Calu3 (cell line): ENCODE data around the gene CAMK1D. TPM values are rescaled to one million over a fixed set of nuclear protein-coding genes. Genes with fewer than 3 reads are reported as not detected.

Experiments
- BruUV-seq: library from RNA; stranded (reverse); fragments of 400-500 nt; replicated peaks from 2 replicates; lab custom pipeline; 2021; lab: Mats Ljungman, UMichigan
- CTCF ChIA-PET: fragments of 300-600 bp; sonication (Branson Sonifier 250); formaldehyde crosslinking; loops from one replicate; lab custom pipeline; 2022; ENCODE audit warnings: antibody characterized with exemption; lab: Charles Lee
- DNase-seq: peaks from one replicate; pipeline ENCODE4 v3.0.0; 2022
- H3K27ac Mint-ChIP-seq: one replicate; pipeline ENCODE4 v1.8.0; 2022; ENCODE audit warnings: mixed read lengths; ENCODE audit not compliant: unreplicated experiment
- H3K27me3 Mint-ChIP-seq: one replicate; pipeline ENCODE4 v1.8.0; 2022; ENCODE audit warnings: mixed read lengths; ENCODE audit not compliant: unreplicated experiment
- H3K36me3 Mint-ChIP-seq: one replicate; pipeline ENCODE4 v1.8.0; 2022; ENCODE audit warnings: mild to moderate bottlenecking, moderate library complexity, mixed read lengths; ENCODE audit not compliant: insufficient read depth, unreplicated experiment
- H3K4me1 Mint-ChIP-seq: one replicate; pipeline ENCODE4 v1.8.0; 2022; ENCODE audit warnings: mild to moderate bottlenecking, low read depth, mixed read lengths; ENCODE audit not compliant: unreplicated experiment
- H3K4me3 Mint-ChIP-seq: one replicate; pipeline ENCODE4 v1.8.0; 2022; ENCODE audit warnings: mild to moderate bottlenecking, low read depth, moderate library complexity, mixed read lengths; ENCODE audit not compliant: unreplicated experiment
- H3K9me3 Mint-ChIP-seq: one replicate; pipeline ENCODE4 v1.8.0; 2022; ENCODE audit warnings: low read depth, mixed read lengths; ENCODE audit not compliant: unreplicated experiment
- CTCF ChIP-seq: fragments of 200-600 bp; IDR thresholded peaks from one replicate; pipeline ENCODE4 v1.8.0; 2022; ENCODE audit warnings: antibody characterized with exemption; ENCODE audit not compliant: unreplicated experiment
- intact Hi-C: fragments of 100-400 bp; cut with micrococcal nuclease; formaldehyde crosslinking; loops from one replicate; pipeline ENCODE4 v1.10.0; 2022; ENCODE audit not compliant: unreplicated experiment
- total RNA-seq: library from RNA; stranded (reverse); gene quantifications from 2 replicates; pipeline ENCODE4 v1.2.3, GENCODE V29; 2022

CAMK1D gene
- total RNA-seq, 1 experiment from 2014 or later, result 2.6 TPM

- TF ChIP-seq CTCF, result no peak
- no TSS peak for BruUV-seq
Observed at GRCh38 chr10:12650122-12650521, 300.8 kb downstream of the CAMK1D start.

GRCh38 chr10:12650538-12651298 lies 301.4 kb downstream of the CAMK1D start:
- no peak for TF ChIP-seq CTCF
- H3K27ac Mint-ChIP-seq, result no peak overlapping the region
- no TSS peak for BruUV-seq
- H3K9me3 Mint-ChIP-seq, result no peaks in the 10 kb centered on the region
- DNase-seq, result no peak
- no peaks in the 10 kb centered on the region for H3K4me1 Mint-ChIP-seq
- H3K27me3 Mint-ChIP-seq, result peaks cover 58% of the 10 kb centered on the region
- CTCF ChIA-PET, result interaction anchor here (0.6 kb wide), 1 partner anchor 129 kb away, joined by 3 read pairs; no protein-coding TSS in a partner anchor
- intact Hi-C loops, result loop anchor here (10.0 kb wide), 1 partner anchor 296 kb away; no protein-coding TSS in a partner anchor
- H3K36me3 Mint-ChIP-seq, result no peaks in the 10 kb centered on the region
- H3K4me3 Mint-ChIP-seq, result no peak overlapping the region

More at GRCh38 chr10:12650122-12650521, 300.8 kb downstream of the CAMK1D start:
- DNase-seq, result no peak
- no peaks in the 10 kb centered on the region for H3K4me1 Mint-ChIP-seq
- no peaks in the 10 kb centered on the region for H3K9me3 Mint-ChIP-seq
- CTCF ChIA-PET, result no interaction called here
- H3K27me3 Mint-ChIP-seq, result peaks cover 57% of the 10 kb centered on the region
- no peaks in the 10 kb centered on the region for H3K36me3 Mint-ChIP-seq
- no peak overlapping the region for H3K27ac Mint-ChIP-seq
- no peak overlapping the region for H3K4me3 Mint-ChIP-seq
- intact Hi-C loops, result loop anchor here (10.0 kb wide), 1 partner anchor 295 kb away; no protein-coding TSS in a partner anchor

GRCh38 chr10:12655940-12656339 lies 306.6 kb downstream of the CAMK1D start:
- Mint-ChIP-seq H3K27ac (no peak overlapping the region), H3K4me1 (no peaks in the 10 kb centered on the region), H3K27me3 (peaks cover 65% of the 10 kb centered on the region), H3K36me3 (no peaks in the 10 kb centered on the region), H3K9me3 (no peaks in the 10 kb centered on the region), H3K4me3 (no peak overlapping the region)
- CTCF ChIA-PET, result interaction anchor here (0.6 to 1.9 kb wide), 14 partner anchors 10 to 395 kb away, joined by 3 to 27 read pairs (median 3); no protein-coding TSS in a partner anchor
- no peak for TF ChIP-seq CTCF
- no TSS peak for BruUV-seq
- DNase-seq, result no peak
- intact Hi-C loops, result loop anchor here (1.0 to 10.0 kb wide), 2 partner anchors 301 to 392 kb away; no protein-coding TSS in a partner anchor

GRCh38 chr10:12656518-12657142 lies 307.3 kb downstream of the CAMK1D start:
- no peaks in the 10 kb centered on the region for H3K36me3 Mint-ChIP-seq
- intact Hi-C loops, result loop anchor here (1.0 to 10.0 kb wide), 2 partner anchors 302 to 392 kb away; no protein-coding TSS in a partner anchor
- no peak for TF ChIP-seq CTCF
- no peak overlapping the region for H3K27ac Mint-ChIP-seq
- no TSS peak for BruUV-seq
- CTCF ChIA-PET, result interaction anchor here (0.6 to 1.9 kb wide), 16 partner anchors 10 to 877 kb away, joined by 3 to 27 read pairs (median 3); no protein-coding TSS in a partner anchor
- H3K9me3 Mint-ChIP-seq, result no peaks in the 10 kb centered on the region
- H3K4me1 Mint-ChIP-seq, result no peaks in the 10 kb centered on the region
- H3K27me3 Mint-ChIP-seq, result peaks cover 66% of the 10 kb centered on the region
- DNase-seq, result peak; percentile 11
- H3K4me3 Mint-ChIP-seq, result no peak overlapping the region
